Caco-2 (cell line): Measurements from ENCODE around the gene NGDN. TPM values are rescaled to one million over a fixed set of nuclear protein-coding genes. Genes with fewer than 3 reads are reported as not detected.

Experiments
- BruUV-seq: library from RNA; stranded (reverse); fragments of 400-500 nt; replicated peaks from 2 replicates; lab custom pipeline; 2021; lab: Mats Ljungman, UMichigan
- CTCF ChIA-PET: fragments of 300-600 bp; sonication (Branson Sonifier 250); formaldehyde crosslinking; loops from one replicate; lab custom pipeline; 2022; ENCODE audit warnings: antibody characterized with exemption; lab: Charles Lee
- POLR2A ChIA-PET: fragments of 300-600 bp; sonication (Branson Sonifier 250); formaldehyde crosslinking; loops from one replicate; lab custom pipeline; 2022; ENCODE audit warnings: antibody characterized with exemption; lab: Charles Lee
- DNase-seq, 2 experiments: peaks; one replicate each; pipeline versions ENCODE4 v3.0.0 to v3.0.0-alpha.2; 2020 to 2022
- H3K27me3 ChIP-seq: replicated peaks from 2 replicates; pipeline ENCODE4 v1.6.0; 2011; ENCODE audit warnings: low read length; ENCODE audit not compliant: control insufficient read depth, insufficient read depth
- H3K36me3 ChIP-seq: 2 replicates; pipeline ENCODE4 v1.5.1; 2011; ENCODE audit warnings: low read length; ENCODE audit not compliant: control insufficient read depth, insufficient read depth
- H3K4me1 ChIP-seq: fragments of 250-450 bp; sonication (Bioruptor Pico); 2 replicates; pipeline ENCODE4 v1.5.1; 2020; ENCODE audit warnings: mild to moderate bottlenecking
- H3K4me3 ChIP-seq: 2 replicates; pipeline ENCODE4 v1.5.1; 2011; ENCODE audit warnings: low read depth, mild to moderate bottlenecking, control low read depth, low read length
- H3K9me3 ChIP-seq: fragments of 250-450 bp; sonication (Bioruptor Pico); 2 replicates; pipeline ENCODE4 v1.5.1; 2020; ENCODE audit warnings: mild to moderate bottlenecking, moderate library complexity
- H3K27ac Mint-ChIP-seq: one replicate; pipeline ENCODE4 v1.8.0; 2022; ENCODE audit warnings: mixed read lengths; ENCODE audit not compliant: unreplicated experiment
- H3K27me3 Mint-ChIP-seq: one replicate; pipeline ENCODE4 v1.8.0; 2022; ENCODE audit warnings: mixed read lengths; ENCODE audit not compliant: insufficient read depth, unreplicated experiment
- H3K36me3 Mint-ChIP-seq: one replicate; pipeline ENCODE4 v1.8.0; 2022; ENCODE audit warnings: mild to moderate bottlenecking, mixed read lengths; ENCODE audit not compliant: insufficient read depth, unreplicated experiment
- H3K4me1 Mint-ChIP-seq: one replicate; pipeline ENCODE4 v1.8.0; 2022; ENCODE audit warnings: low read depth, mixed read lengths; ENCODE audit not compliant: unreplicated experiment
- H3K4me3 Mint-ChIP-seq: one replicate; pipeline ENCODE4 v1.8.0; 2022; ENCODE audit warnings: mild to moderate bottlenecking, moderate library complexity, mixed read lengths; ENCODE audit not compliant: unreplicated experiment
- H3K9me3 Mint-ChIP-seq: one replicate; pipeline ENCODE4 v1.8.0; 2022; ENCODE audit warnings: mixed read lengths; ENCODE audit not compliant: unreplicated experiment
- intact Hi-C: fragments of 100-400 bp; cut with micrococcal nuclease; formaldehyde crosslinking; loops from one replicate; pipeline ENCODE4 v1.10.0; 2022; ENCODE audit not compliant: unreplicated experiment
- total RNA-seq: library from RNA; stranded (reverse); gene quantifications from 2 replicates; pipeline ENCODE4 v1.2.3, GENCODE V29; 2022
- TF ChIP-seq, protein P1 (sequence below), 2 experiments: fragments of 200-600 bp in 1 of 2; IDR thresholded peaks; 1 replicate in 1 of 2; 2 replicates in 1 of 2; pipeline versions ENCODE4 v1.5.1 to v1.8.0; 2011 to 2022; ENCODE audit warnings: antibody characterized with exemption in 1 of 2, control low read depth in 1 of 2, inconsistent platforms in 1 of 2, low read depth in 1 of 2, low read length in 1 of 2, mild to moderate bottlenecking in 1 of 2, moderate library complexity in 1 of 2; ENCODE audit not compliant: insufficient read depth in 1 of 2, severe bottlenecking in 1 of 2, unreplicated experiment in 1 of 2

Gene NGDN
- total RNA-seq, 1 experiment from 2014 or later: 55.0 TPM

DNA sequence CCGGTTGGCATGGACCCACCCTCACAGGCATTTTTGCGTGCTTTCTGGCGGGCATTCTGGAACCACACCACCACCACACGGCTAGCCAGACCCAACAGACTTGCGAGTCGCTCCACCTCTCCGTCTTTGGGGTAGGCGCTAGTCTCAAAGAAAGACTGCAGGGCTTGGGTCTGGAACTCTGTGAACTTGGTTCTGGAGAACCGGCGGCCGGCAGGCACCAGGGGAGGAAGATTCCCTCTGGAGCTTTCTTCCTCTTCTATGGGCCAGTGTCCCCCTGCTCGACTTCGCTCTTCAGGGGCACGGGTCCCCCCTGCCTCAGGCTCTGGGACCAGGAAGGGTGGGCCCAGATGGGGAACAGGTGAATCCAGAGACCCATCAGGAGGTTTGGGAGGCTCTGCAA, 55.5 kb downstream of the NGDN start:
- TF ChIP-seq, protein P1, sequence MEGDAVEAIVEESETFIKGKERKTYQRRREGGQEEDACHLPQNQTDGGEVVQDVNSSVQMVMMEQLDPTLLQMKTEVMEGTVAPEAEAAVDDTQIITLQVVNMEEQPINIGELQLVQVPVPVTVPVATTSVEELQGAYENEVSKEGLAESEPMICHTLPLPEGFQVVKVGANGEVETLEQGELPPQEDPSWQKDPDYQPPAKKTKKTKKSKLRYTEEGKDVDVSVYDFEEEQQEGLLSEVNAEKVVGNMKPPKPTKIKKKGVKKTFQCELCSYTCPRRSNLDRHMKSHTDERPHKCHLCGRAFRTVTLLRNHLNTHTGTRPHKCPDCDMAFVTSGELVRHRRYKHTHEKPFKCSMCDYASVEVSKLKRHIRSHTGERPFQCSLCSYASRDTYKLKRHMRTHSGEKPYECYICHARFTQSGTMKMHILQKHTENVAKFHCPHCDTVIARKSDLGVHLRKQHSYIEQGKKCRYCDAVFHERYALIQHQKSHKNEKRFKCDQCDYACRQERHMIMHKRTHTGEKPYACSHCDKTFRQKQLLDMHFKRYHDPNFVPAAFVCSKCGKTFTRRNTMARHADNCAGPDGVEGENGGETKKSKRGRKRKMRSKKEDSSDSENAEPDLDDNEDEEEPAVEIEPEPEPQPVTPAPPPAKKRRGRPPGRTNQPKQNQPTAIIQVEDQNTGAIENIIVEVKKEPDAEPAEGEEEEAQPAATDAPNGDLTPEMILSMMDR (IDR thresholded peaks at IDR 0.05; ENCODE audit: insufficient read depth in 1 of 2, low read depth in 1 of 2, low read length in 1 of 2, severe bottlenecking in 1 of 2, unreplicated experiment in 1 of 2): no peak
- H3K4me3 Mint-ChIP-seq: no peak overlapping the region
- no peaks in the 10 kb centered on the region for H3K36me3 Mint-ChIP-seq
- intact Hi-C loops: no loop called here
- ChIA-PET POLR2A (no interaction called here), CTCF (no interaction called here)
- BruUV-seq: no TSS peak
- no peak overlapping the region for H3K27ac Mint-ChIP-seq
- H3K27me3 Mint-ChIP-seq: no peaks in the 10 kb centered on the region
- Histone ChIP-seq H3K27me3 (no peaks in the 10 kb centered on the region), H3K9me3 (no peaks in the 10 kb centered on the region), H3K36me3 (no peaks in the 10 kb centered on the region), H3K4me1 (no peaks in the 10 kb centered on the region), H3K4me3 (no peak overlapping the region)
- H3K4me1 Mint-ChIP-seq: no peaks in the 10 kb centered on the region
- no peak for DNase-seq
- no peaks in the 10 kb centered on the region for H3K9me3 Mint-ChIP-seq

- TF ChIP-seq, protein P1 (IDR thresholded peaks at IDR 0.05; ENCODE audit: insufficient read depth in 1 of 2, low read depth in 1 of 2, low read length in 1 of 2, severe bottlenecking in 1 of 2, unreplicated experiment in 1 of 2): no peak
- intact Hi-C loops: no loop called here
- no peak overlapping the region for H3K4me3 ChIP-seq
- no peaks in the 10 kb centered on the region for H3K4me1 ChIP-seq
- BruUV-seq: no TSS peak
- POLR2A ChIA-PET: no interaction called here
- Mint-ChIP-seq H3K27me3 (no peaks in the 10 kb centered on the region), H3K4me1 (no peaks in the 10 kb centered on the region), H3K36me3 (no peaks in the 10 kb centered on the region), H3K4me3 (no peak overlapping the region), H3K9me3 (no peaks in the 10 kb centered on the region), H3K27ac (no peak overlapping the region)
- H3K36me3 ChIP-seq: no peaks in the 10 kb centered on the region
- no peaks in the 10 kb centered on the region for H3K27me3 ChIP-seq
- CTCF ChIA-PET: interaction anchor here (0.6 kb wide), 1 partner anchor 1054 kb away, joined by 3 read pairs; no protein-coding TSS in a partner anchor
- DNase-seq: no peak
- no peaks in the 10 kb centered on the region for H3K9me3 ChIP-seq
Measured at GRCh38 chr14:23525611-23526010, 56.1 kb downstream of the NGDN start.

Other genes starting within 250 kb of the NGDN start
- gene RNF212B, start 231.8 kb upstream of the NGDN start, total RNA-seq: not detected in 2 replicates
- 7.4 and 7.6 TPM in 2 replicates for gene HOMEZ, start 183.6 kb upstream of the NGDN start, total RNA-seq
- 5.9 and 8.6 TPM in 2 replicates for gene PPP1R3E, start 166.8 kb upstream of the NGDN start, total RNA-seq
- 19.1 and 20.8 TPM in 2 replicates for gene BCL2L2, start 162.9 kb upstream of the NGDN start, total RNA-seq
- gene PABPN1, start 148.2 kb upstream of the NGDN start, total RNA-seq: 196 and 202 TPM in 2 replicates
- gene SLC22A17, start 116.8 kb upstream of the NGDN start, total RNA-seq: 3.1 and 3.7 TPM in 2 replicates
- gene EFS, start 104.5 kb upstream of the NGDN start, total RNA-seq: 0.14 and 0.16 TPM in 2 replicates
- gene IL25, start 96.9 kb upstream of the NGDN start, total RNA-seq: not detected in 2 replicates
- not detected in 2 replicates for gene CMTM5, start 92.7 kb upstream of the NGDN start, total RNA-seq
- gene MYH6, start 61.4 kb upstream of the NGDN start, total RNA-seq: not detected in 2 replicates
- 0.07 TPM in 1 of 2 replicates, not detected in the other for gene MYH7, start 34.0 kb upstream of the NGDN start, total RNA-seq
- gene ZFHX2, start 82.1 kb downstream of the NGDN start, total RNA-seq: 1.1 and 1.4 TPM in 2 replicates
- gene THTPA, start 86.6 kb downstream of the NGDN start, total RNA-seq: 9.3 and 9.5 TPM in 2 replicates
- 160 and 164 TPM in 2 replicates for gene AP1G2, start 98.1 kb downstream of the NGDN start, total RNA-seq
- not detected in 2 replicates for gene JPH4, start 109.1 kb downstream of the NGDN start, total RNA-seq
- 12.8 and 21.3 TPM in 2 replicates for gene DHRS2, start 166.7 kb downstream of the NGDN start, total RNA-seq